Uterus (tissue), 2 donors: Measurements from ENCODE around the gene OR5P2.
"Not testable (repeated sequence)": the region's sequence is repeated elsewhere in the genome, so short reads cannot be mapped to it uniquely, and the experiment has no call there.

Experiments used
- POLR2A ChIP-seq, 2 donors: fragments of 450-650 bp; IDR thresholded peaks; one replicate each; pipeline ENCODE4 v1.6.1; 2016; ENCODE audit warnings: antibody characterized with exemption in 2 of 2, mild to moderate bottlenecking in 1 of 2, moderate library complexity in 1 of 2
- TF ChIP-seq, protein P1 (sequence below), 4 experiments: fragments of 200-600 bp in 2 of 4; fragments of 450-650 bp in 2 of 4; sonication (generic) in 2 of 4; IDR thresholded peaks; one replicate each; pipeline ENCODE4 v1.5.1; 2016 to 2019; ENCODE audit warnings: antibody characterized with exemption in 4 of 4, mild to moderate bottlenecking in 2 of 4, moderate library complexity in 1 of 4

DNA sequence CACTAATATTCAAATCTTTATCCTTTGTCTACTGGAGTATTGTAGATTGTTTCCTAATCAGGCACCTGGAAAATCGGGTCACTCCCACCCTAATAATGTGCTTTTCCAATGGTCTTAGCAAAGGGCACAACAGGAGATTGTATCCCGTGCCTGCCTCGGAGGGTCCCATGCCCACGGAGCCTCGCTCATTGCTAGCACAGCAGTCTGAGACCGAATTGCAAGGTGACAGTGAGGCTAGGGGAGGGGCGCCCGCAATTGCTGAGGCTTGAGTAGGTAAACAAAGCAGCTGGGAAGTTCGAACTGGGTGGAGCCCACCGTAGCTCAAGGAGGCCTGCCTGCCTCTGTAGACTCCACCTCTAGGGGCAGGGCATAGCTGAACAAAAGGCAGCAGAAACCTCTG is 32.4 kb downstream of the OR5P2 start:
- not testable (repeated sequence) for TF ChIP-seq POLR2A (IDR thresholded peaks at IDR 0.05)
- TF ChIP-seq, protein P1, sequence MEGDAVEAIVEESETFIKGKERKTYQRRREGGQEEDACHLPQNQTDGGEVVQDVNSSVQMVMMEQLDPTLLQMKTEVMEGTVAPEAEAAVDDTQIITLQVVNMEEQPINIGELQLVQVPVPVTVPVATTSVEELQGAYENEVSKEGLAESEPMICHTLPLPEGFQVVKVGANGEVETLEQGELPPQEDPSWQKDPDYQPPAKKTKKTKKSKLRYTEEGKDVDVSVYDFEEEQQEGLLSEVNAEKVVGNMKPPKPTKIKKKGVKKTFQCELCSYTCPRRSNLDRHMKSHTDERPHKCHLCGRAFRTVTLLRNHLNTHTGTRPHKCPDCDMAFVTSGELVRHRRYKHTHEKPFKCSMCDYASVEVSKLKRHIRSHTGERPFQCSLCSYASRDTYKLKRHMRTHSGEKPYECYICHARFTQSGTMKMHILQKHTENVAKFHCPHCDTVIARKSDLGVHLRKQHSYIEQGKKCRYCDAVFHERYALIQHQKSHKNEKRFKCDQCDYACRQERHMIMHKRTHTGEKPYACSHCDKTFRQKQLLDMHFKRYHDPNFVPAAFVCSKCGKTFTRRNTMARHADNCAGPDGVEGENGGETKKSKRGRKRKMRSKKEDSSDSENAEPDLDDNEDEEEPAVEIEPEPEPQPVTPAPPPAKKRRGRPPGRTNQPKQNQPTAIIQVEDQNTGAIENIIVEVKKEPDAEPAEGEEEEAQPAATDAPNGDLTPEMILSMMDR (IDR thresholded peaks at IDR 0.05), result not testable (repeated sequence)
